ENCODE results near the gene NUP107. TPM values are rescaled to one million over a fixed set of nuclear protein-coding genes. Genes with fewer than 3 reads are reported as not detected.

Gene NUP107
- total and polyA plus RNA-seq, 8 donors: 28.3 to 79.4 (median 77.4) TPM

DNA sequence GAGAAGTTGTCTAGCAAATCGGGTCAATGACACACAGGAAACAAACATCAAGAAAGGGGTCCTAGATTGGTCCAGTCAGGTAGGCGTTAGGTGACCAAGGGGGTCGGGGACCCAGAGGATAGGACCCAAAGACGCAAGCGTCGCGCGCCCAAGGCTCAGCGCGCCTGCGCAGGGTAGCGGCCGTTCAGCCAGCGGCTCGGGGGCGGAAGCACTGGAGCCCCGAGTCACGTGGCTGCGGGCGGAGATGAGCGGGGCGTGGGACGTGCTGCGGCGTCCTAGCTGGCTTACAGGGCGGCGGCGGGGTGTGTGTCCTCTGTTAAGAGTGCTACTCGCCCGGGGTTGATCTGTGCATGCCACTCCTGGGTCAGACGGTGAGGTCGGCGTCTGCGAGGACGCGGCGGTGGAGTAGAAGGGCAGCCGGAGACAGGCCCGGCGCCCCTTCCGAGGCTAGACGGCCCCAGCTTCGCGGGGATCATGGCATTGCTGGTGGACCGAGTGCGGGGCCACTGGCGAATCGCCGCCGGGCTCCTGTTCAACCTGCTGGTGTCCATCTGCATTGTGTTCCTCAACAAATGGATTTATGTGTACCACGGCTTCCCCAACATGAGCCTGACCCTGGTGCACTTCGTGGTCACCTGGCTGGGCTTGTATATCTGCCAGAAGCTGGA, 59.3 kb downstream of the NUP107 start, which contains the start of gene SLC35E3:
SLC35E3 (plus strand) TSS at position 273 of the 668 bp plus-strand sequence; CDS start at position 475, 202 bp downstream.
- ATAC-seq (peak; percentile 99), DNase-seq (peak; percentile 83 to 100 (median 95))
- Histone ChIP-seq H3K27me3 (no peaks in the 10 kb centered on the region), H3K9me3 (no peaks in the 10 kb centered on the region), H3K4me1 (peaks cover 11 to 40% of the 10 kb centered on the region in 2 donors), H3K36me3 (peaks cover 0 to 13% of the 10 kb centered on the region in 2 donors), H3K27ac (peak within 1 kb of the TSS; percentile 79 to 86), H3K4me3 (peak within 1 kb of the TSS; percentile 67 to 69)
- intact Hi-C loops (cut with DNase I): no loop called here
- TF ChIP-seq, protein P1, sequence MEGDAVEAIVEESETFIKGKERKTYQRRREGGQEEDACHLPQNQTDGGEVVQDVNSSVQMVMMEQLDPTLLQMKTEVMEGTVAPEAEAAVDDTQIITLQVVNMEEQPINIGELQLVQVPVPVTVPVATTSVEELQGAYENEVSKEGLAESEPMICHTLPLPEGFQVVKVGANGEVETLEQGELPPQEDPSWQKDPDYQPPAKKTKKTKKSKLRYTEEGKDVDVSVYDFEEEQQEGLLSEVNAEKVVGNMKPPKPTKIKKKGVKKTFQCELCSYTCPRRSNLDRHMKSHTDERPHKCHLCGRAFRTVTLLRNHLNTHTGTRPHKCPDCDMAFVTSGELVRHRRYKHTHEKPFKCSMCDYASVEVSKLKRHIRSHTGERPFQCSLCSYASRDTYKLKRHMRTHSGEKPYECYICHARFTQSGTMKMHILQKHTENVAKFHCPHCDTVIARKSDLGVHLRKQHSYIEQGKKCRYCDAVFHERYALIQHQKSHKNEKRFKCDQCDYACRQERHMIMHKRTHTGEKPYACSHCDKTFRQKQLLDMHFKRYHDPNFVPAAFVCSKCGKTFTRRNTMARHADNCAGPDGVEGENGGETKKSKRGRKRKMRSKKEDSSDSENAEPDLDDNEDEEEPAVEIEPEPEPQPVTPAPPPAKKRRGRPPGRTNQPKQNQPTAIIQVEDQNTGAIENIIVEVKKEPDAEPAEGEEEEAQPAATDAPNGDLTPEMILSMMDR (IDR thresholded peaks at IDR 0.05): no peak

DNA sequence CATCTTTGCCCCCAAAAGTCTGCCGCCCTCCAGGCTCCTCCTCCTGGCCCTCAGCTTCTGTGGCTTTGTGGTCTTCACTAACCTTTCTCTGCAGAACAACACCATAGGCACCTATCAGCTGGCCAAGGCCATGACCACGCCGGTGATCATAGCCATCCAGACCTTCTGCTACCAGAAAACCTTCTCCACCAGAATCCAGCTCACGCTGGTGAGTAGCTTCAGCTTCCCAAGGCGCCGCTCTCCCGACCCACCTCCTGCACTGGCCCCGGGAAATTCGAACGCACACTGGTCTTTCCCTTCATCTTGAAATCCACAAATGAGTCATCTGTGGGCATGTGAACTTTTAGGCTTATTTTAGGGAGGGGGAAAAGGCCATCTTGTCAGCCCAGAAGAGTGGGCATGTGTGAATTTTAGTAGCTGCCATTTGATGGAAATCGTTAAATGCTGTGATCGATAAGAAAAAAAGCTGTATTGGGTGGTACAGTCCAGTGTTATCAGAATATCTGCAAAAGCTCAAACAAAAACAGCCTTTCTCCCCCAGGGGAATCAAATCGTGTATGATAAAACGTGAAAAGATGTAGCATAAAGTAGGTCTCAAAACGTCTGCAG, 59.9 kb downstream of the NUP107 start:
- peak; percentile 81 for ATAC-seq
- Histone ChIP-seq H3K27ac (peak overlapping the region; percentile 79 to 86), H3K4me1 (peaks cover 11 to 40% of the 10 kb centered on the region in 2 donors), H3K4me3 (peak overlapping the region; percentile 67 to 69), H3K36me3 (peaks cover 0 to 7% of the 10 kb centered on the region in 2 donors), H3K27me3 (no peaks in the 10 kb centered on the region), H3K9me3 (no peaks in the 10 kb centered on the region)
- intact Hi-C loops (cut with DNase I): no loop called here
- DNase-seq: peak; percentile 47 to 84 (median 62)
- TF ChIP-seq, protein P1 (IDR thresholded peaks at IDR 0.05): no peak

GRCh38 chr12:68749443-68749842, 62.7 kb downstream of the NUP107 start:
- ATAC-seq (no peak), DNase-seq (no peak)
- Histone ChIP-seq H3K27ac (no peak overlapping the region), H3K9me3 (no peaks in the 10 kb centered on the region), H3K4me3 (no peak overlapping the region), H3K27me3 (no peaks in the 10 kb centered on the region), H3K36me3 (peaks cover 0 to 24% of the 10 kb centered on the region in 2 donors), H3K4me1 (peaks cover 11 to 31% of the 10 kb centered on the region in 2 donors)
- TF ChIP-seq, protein P1 (IDR thresholded peaks at IDR 0.05): no peak
- intact Hi-C loops (cut with DNase I): no loop called here

DNA sequence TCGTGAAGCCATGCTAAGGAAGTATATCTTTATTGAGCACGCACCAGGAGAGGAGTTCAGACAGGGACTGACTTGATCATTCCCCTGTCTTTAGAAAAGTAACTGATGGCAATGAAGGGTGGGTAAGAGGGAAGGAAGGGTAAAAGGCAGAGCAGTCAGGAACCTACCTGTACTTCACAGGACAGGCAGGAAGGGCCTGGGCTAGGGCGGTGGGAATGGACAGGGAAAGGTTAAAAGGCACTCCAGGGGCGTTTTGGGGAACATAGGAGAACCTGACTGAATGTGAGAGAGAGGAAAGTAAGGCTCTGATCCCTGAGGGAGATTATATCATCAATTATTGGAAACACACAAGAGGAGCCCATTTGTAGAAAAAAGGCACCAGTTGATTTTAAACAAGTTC, 63.1 kb downstream of the NUP107 start:
- no peak overlapping the region for H3K4me3 ChIP-seq
- ATAC-seq (no peak), DNase-seq (no peak)
- no peaks in the 10 kb centered on the region for H3K9me3 ChIP-seq
- intact Hi-C loops (cut with DNase I): no loop called here
- peaks cover 0 to 28% of the 10 kb centered on the region in 2 donors for H3K36me3 ChIP-seq
- H3K27ac ChIP-seq: no peak overlapping the region
- TF ChIP-seq, protein P1 (IDR thresholded peaks at IDR 0.05): no peak
- H3K27me3 ChIP-seq: no peaks in the 10 kb centered on the region
- H3K4me1 ChIP-seq: peaks cover 11 to 31% of the 10 kb centered on the region in 2 donors

DNA sequence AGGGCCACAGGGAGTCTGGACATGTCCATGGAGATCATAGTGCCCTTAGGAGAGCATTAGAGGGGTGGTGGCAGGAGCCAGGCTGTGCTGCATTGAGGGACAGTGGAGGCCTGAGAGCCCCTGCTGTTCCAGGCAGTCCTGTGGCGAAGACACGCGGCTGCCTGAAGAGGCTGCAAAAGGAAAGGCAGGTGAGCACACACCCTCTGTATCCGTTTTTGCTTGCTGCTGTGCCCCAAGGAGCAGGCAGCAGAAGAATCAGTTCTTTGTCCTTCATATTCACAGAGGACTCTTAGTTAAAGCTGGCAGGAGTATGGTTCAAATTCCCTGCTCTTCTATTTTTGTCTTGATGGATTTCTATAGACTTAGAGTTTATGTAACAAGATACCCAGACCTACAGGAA, 63.7 kb downstream of the NUP107 start:
- TF ChIP-seq, protein P1 (IDR thresholded peaks at IDR 0.05): no peak

More for the DNA sequence above, 63.7 kb downstream of the NUP107 start:
- no peaks in the 10 kb centered on the region for H3K27me3 ChIP-seq
- no peak for ATAC-seq
- H3K4me1 ChIP-seq: peaks cover 11 to 26% of the 10 kb centered on the region in 2 donors
- H3K36me3 ChIP-seq: peaks cover 0 to 34% of the 10 kb centered on the region in 2 donors
- no peaks in the 10 kb centered on the region for H3K9me3 ChIP-seq
- intact Hi-C loops (cut with DNase I): no loop called here
- no peak for DNase-seq
- no peak overlapping the region for H3K4me3 ChIP-seq
- no peak overlapping the region for H3K27ac ChIP-seq

Measured in left lung (tissue), 10 donors.